Measurements from ENCODE around the gene MIPOL1. TPM values are rescaled to one million over a fixed set of nuclear protein-coding genes. Genes with fewer than 3 reads are reported as not detected.

MIPOL1 gene
- polyA plus RNA-seq, 1 donor, result 12.7 TPM

DNA sequence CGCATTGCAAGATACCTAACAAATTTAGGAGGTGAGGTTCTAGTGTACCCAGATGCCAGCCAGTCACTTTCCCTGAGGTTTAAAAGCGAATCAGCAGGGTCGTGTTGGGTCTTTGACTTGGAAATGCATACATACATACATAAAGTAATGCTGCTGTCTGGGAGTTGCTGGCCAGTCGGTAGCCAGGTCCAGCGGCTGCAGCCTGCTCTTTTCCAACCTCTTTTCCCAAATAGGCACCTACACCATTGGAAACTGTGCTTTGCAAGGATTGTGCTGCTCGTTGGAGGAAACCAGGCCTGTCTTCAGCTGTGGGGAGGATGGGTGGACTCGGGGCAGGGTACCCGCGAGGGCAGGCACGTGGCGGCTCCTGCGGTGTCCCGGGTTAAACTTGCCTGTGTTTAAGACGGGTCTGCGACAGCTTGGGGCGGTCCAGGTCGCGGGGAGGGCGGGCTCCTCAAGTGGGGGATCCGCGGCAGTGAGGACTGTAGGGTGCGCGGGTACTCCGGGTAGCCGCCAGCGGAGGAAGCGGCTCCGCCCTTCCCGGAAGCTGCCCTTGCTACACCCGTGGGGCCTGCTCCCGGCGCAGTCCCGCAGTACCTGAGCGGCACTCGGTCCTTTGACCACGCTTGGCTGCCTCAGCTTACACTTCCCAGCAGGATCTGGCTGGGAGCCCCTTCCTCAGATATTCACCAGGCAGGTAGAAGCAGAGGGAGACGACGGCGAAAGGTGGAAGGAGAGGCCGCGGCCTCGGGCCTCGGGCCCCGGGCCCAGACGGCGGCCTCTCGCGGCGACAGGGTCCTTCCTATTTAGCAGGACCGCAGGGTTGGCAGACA, 400.4 kb downstream of the MIPOL1 start:
- DNase-seq, result no peak

GRCh38 chr14:37598747-37599506, 401.2 kb downstream of the MIPOL1 start:
- no peak for DNase-seq

- no peak for DNase-seq
Measured at GRCh38 chr14:37599507-37600368, 402.0 kb downstream of the MIPOL1 start.

DNA sequence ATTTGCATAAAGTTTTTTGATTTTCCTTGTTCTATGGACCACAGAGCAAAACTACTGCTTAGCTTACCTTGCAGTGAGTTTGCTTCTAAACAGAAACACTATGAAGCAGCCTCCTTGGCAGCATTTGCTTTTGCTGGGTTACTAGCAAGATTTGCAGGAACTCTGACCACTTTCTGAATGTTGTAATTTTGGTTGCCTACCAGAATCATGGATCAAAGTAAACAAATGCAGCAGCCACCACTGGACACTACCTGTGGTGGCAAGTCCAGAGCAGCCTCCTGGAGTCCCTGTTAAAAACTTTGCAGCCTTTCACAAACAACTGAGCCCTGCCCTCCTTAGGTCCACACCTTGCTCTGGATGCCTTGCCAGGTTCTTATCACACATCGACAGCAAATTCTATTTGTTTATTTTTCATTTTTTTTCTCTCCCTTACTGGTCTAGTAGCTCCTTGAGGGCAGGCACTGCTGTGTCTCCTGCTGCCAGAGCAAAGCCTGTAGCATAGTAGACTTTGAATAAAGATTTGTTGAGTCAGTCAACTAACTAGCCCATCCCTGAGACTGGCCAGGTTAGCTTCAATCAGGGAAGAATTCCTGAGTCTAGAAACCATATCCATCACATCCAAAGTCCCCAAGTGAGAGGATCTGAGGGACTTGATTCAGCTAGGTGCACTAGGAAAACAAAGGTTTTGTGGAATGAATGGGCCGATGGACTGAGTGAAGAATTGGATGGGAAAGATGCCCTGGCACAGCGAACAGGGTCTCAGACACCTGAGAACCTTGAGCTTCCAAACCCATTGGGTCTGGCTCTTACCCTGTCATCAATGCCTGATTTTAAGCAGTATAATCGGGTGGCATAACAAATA, 403.4 kb downstream of the MIPOL1 start:
- no peak for DNase-seq

DNA sequence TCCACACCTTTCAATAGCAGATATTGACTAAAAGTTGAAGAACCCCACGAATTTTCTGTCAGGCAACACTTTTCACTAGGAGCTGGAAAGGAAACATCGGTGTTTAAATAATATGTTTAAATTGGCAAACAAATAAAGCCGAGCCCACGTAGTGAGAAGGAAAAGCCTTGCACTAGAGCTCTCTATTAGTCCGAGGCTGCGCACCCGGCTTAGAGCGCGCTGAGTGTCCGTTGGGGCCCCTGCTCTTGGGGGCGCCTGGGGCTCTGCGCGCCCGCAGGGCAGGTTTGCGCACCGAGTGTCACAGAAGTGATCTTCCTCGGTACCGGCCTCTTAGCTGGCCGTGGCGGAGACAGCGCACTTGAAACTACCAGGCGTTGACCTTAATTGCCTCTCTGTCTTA, 404.1 kb downstream of the MIPOL1 start:
- no peak for DNase-seq

Other genes starting within 250 kb of the MIPOL1 start
- gene SLC25A21, start 25.3 kb upstream of the MIPOL1 start, polyA plus RNA-seq (ENCODE audit: insufficient read length), result 4.4 TPM

All from left kidney (tissue), 2 donors.